Liver (tissue), 9 donors: ENCODE measurements around the gene TMCO5A. TPM values are rescaled to one million over a fixed set of nuclear protein-coding genes. Genes with fewer than 3 reads are reported as not detected.

Experiments
- DNase-seq: peaks from one replicate; pipeline ENCODE4 v3.0.0-alpha.2; 2017; ENCODE audit warnings: low spot score
- H3K27ac ChIP-seq, 2 donors: one replicate each; pipeline ENCODE4 v1.7.0; 2013; ENCODE audit warnings: inconsistent platforms in 2 of 2, low read length in 2 of 2, control low read depth in 1 of 2, low read depth in 1 of 2, mild to moderate bottlenecking in 1 of 2
- H3K27me3 ChIP-seq, 4 donors: one replicate each; pipeline versions ENCODE4 v1.6.1 to v1.7.0; 2013; ENCODE audit warnings: low read length in 3 of 4, inconsistent platforms in 1 of 4, mild to moderate bottlenecking in 1 of 4, moderate library complexity in 1 of 4; ENCODE audit not compliant: control insufficient read depth in 4 of 4, insufficient read depth in 4 of 4
- H3K36me3 ChIP-seq, 4 donors: one replicate each; pipeline versions ENCODE4 v1.6.1 to v1.7.0; 2013; ENCODE audit warnings: low read length in 3 of 4, mild to moderate bottlenecking in 3 of 4, low read depth in 1 of 4, moderate library complexity in 1 of 4; ENCODE audit not compliant: control insufficient read depth in 4 of 4, insufficient read depth in 3 of 4
- H3K4me1 ChIP-seq, 4 donors: one replicate each; pipeline versions ENCODE4 v1.6.1 to v1.7.0; 2013; ENCODE audit warnings: low read length in 3 of 4, mild to moderate bottlenecking in 3 of 4, moderate library complexity in 1 of 4; ENCODE audit not compliant: control insufficient read depth in 4 of 4, insufficient read depth in 4 of 4
- H3K4me3 ChIP-seq, 3 donors: one replicate each; pipeline versions ENCODE4 v1.6.1 to v1.7.0; 2013; ENCODE audit warnings: low read length in 3 of 3, control low read depth in 1 of 3, low read depth in 1 of 3, mild to moderate bottlenecking in 1 of 3
- H3K9ac ChIP-seq, 2 donors: one replicate each; pipeline ENCODE4 v1.7.0; 2013; ENCODE audit warnings: low read length in 2 of 2, mild to moderate bottlenecking in 2 of 2, moderate library complexity in 2 of 2, control low read depth in 1 of 2, low read depth in 1 of 2
- H3K9me3 ChIP-seq, 4 donors: one replicate each; pipeline versions ENCODE4 v1.6.1 to v1.7.0; 2013; ENCODE audit warnings: low read length in 3 of 4; ENCODE audit not compliant: control insufficient read depth in 4 of 4
- EGR1 ChIP-seq, 2 donors: IDR thresholded peaks; 2 replicates each; pipeline ENCODE4 v1.6.1; 2016 to 2018; ENCODE audit warnings: antibody characterized with exemption in 2 of 2, low read depth in 2 of 2
- FOXA1 ChIP-seq: IDR thresholded peaks from 2 replicates; pipeline ENCODE4 v1.6.1; 2016; ENCODE audit warnings: antibody characterized with exemption
- FOXA2 ChIP-seq: IDR thresholded peaks from 2 replicates; pipeline ENCODE4 v1.6.1; 2016; ENCODE audit warnings: antibody characterized with exemption
- HNF4A ChIP-seq, 2 donors: conservative IDR thresholded peaks; 2 replicates each; pipeline ENCODE4 v1.6.1; 2016; ENCODE audit warnings: antibody characterized with exemption in 2 of 2, mild to moderate bottlenecking in 2 of 2
- HNF4G ChIP-seq: IDR thresholded peaks from 2 replicates; pipeline ENCODE4 v1.6.1; 2016; ENCODE audit warnings: antibody characterized with exemption
- JUND ChIP-seq, 2 donors: IDR thresholded peaks; 2 replicates each; pipeline ENCODE4 v1.6.1; 2016; ENCODE audit warnings: antibody characterized with exemption in 2 of 2
- NR2F2 ChIP-seq: IDR thresholded peaks from 2 replicates; pipeline ENCODE4 v1.6.1; 2016; ENCODE audit warnings: antibody characterized with exemption
- REST ChIP-seq: IDR thresholded peaks from 2 replicates; pipeline ENCODE4 v1.6.1; 2016; ENCODE audit warnings: antibody characterized with exemption, mild to moderate bottlenecking
- RXRA ChIP-seq, 2 donors: IDR thresholded peaks; 2 replicates each; pipeline ENCODE4 v1.6.1; 2017 to 2018; ENCODE audit warnings: antibody characterized with exemption in 2 of 2, mild to moderate bottlenecking in 1 of 2
- WGBS: extraction: QIAGEN DNeasy Blood & Tissue Kit; methylation state at CpG from one replicate; pipeline ENCODE4 v1.1.7; 2013; 5-methylcytosine and 5-hydroxymethylcytosine counted together
- polyA plus RNA-seq, 2 donors: library from polyadenylated mRNA; stranded (reverse) in 1 of 2; unstranded in 1 of 2; fragments of 200-250 nt in 1 of 2; fragments of >200 nt in 1 of 2; fragmentation: Nextera tagmentation in 1 of 2; extraction: Ambion mirVana in 1 of 2; gene quantifications; one replicate each; pipeline versions ENCODE4 v1.2.1 to v1.2.3, GENCODE V29; 2013 to 2015
- total RNA-seq, 2 donors: library from RNA; depleted of rRNA; stranded (reverse); fragments of >200 nt; gene quantifications; one replicate each; pipeline ENCODE4 v1.2.3, GENCODE V29; 2014
- TF ChIP-seq, protein P1 (sequence below): IDR thresholded peaks from 2 replicates; pipeline ENCODE4 v1.6.1; 2016; ENCODE audit warnings: antibody characterized with exemption
- TF ChIP-seq, protein P2 (sequence below): IDR thresholded peaks from 2 replicates; pipeline ENCODE4 v1.6.1; 2016; ENCODE audit warnings: antibody characterized with exemption
- TF ChIP-seq, protein P3 (sequence below): IDR thresholded peaks from 2 replicates; pipeline ENCODE4 v1.6.1; 2016; ENCODE audit warnings: antibody characterized with exemption
- TF ChIP-seq, protein P4 (sequence below): fragments of 150-350 bp; IDR thresholded peaks from 2 replicates; pipeline ENCODE4 v1.5.1; 2017; ENCODE audit warnings: improper control_type of control experiment, low read depth, low read length; ENCODE audit not compliant: missing input control
- donor health status: healthy.
- donor health status: healthy.
- donor health status: healthy.
- donor health status: healthy.
- donor health status: healthy.

TMCO5A gene
- total and polyA plus RNA-seq, 4 donors = not detected

GRCh38 chr15:37898362-37898761 is 36.1 kb upstream of the TMCO5A start:
- no peak overlapping the region for H3K27ac ChIP-seq
- TF ChIP-seq RXRA (IDR thresholded peaks at IDR 0.05) = peak in 1 of 2 donors; percentile 5
- TF ChIP-seq, protein P1, sequence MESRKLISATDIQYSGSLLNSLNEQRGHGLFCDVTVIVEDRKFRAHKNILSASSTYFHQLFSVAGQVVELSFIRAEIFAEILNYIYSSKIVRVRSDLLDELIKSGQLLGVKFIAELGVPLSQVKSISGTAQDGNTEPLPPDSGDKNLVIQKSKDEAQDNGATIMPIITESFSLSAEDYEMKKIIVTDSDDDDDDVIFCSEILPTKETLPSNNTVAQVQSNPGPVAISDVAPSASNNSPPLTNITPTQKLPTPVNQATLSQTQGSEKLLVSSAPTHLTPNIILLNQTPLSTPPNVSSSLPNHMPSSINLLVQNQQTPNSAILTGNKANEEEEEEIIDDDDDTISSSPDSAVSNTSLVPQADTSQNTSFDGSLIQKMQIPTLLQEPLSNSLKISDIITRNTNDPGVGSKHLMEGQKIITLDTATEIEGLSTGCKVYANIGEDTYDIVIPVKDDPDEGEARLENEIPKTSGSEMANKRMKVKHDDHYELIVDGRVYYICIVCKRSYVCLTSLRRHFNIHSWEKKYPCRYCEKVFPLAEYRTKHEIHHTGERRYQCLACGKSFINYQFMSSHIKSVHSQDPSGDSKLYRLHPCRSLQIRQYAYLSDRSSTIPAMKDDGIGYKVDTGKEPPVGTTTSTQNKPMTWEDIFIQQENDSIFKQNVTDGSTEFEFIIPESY = no peak
- no peak overlapping the region for H3K4me3 ChIP-seq
- no peaks in the 10 kb centered on the region for H3K9me3 ChIP-seq
- 66% methylated on average over 2 of the region's 2 CpGs for WGBS
- no peak overlapping the region for H3K9ac ChIP-seq
- no peaks in the 10 kb centered on the region for H3K27me3 ChIP-seq
- H3K4me1 ChIP-seq = peaks cover 1 to 4% (median 2%) of the 10 kb centered on the region in 4 donors
- DNase-seq = no peak
- no peaks in the 10 kb centered on the region for H3K36me3 ChIP-seq

GRCh38 chr15:37900326-37901221 is 33.9 kb upstream of the TMCO5A start:
- Histone ChIP-seq H3K9me3 (no peaks in the 10 kb centered on the region), H3K4me1 (peaks cover 0 to 2% (median 1%) of the 10 kb centered on the region in 4 donors), H3K36me3 (no peaks in the 10 kb centered on the region), H3K9ac (no peak overlapping the region), H3K27ac (no peak overlapping the region), H3K4me3 (no peak overlapping the region), H3K27me3 (no peaks in the 10 kb centered on the region)
- TF ChIP-seq, protein P1 = no peak
- TF ChIP-seq, protein P2, sequence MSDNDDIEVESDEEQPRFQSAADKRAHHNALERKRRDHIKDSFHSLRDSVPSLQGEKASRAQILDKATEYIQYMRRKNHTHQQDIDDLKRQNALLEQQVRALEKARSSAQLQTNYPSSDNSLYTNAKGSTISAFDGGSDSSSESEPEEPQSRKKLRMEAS = no peak
- TF ChIP-seq, protein P3, sequence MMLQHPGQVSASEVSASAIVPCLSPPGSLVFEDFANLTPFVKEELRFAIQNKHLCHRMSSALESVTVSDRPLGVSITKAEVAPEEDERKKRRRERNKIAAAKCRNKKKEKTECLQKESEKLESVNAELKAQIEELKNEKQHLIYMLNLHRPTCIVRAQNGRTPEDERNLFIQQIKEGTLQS = no peak
- TF ChIP-seq HNF4G (no peak), JUND (IDR thresholded peaks at IDR 0.05) (peak in 1 of 2 donors; percentile 43)
- WGBS = 66% methylated on average over 7 of the region's 7 CpGs
- DNase-seq = no peak

DNA sequence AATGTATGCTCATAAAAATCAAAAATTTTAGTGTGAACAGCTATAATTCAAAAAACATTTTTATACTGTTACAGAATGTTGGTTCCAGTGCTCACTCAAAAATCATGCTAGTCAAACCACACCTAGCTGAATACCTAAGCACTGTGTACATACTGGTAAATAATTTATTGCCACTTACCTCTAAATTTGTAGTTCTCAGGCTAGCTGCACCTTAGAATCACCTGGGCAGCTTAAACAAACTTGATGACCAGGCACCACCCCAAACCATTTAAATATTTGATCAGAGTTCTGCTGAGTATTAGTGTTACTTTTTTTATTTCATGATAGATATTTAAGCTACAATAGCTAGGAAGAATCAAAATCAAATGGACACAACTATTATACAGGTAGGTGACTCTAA is 32.3 kb upstream of the TMCO5A start:
- Histone ChIP-seq H3K9me3 (no peaks in the 10 kb centered on the region), H3K4me1 (peaks cover 0 to 4% (median 1%) of the 10 kb centered on the region in 4 donors), H3K27ac (no peak overlapping the region), H3K27me3 (no peaks in the 10 kb centered on the region), H3K4me3 (no peak overlapping the region), H3K36me3 (no peaks in the 10 kb centered on the region), H3K9ac (no peak overlapping the region)
- no peak for DNase-seq
- peak in 1 of 2 donors; percentile 9 for TF ChIP-seq HNF4A (conservative IDR thresholded peaks at IDR 0.05)
- TF ChIP-seq EGR1 (IDR thresholded peaks at IDR 0.05; ENCODE audit: low read depth in 2 of 2) = no peak
- TF ChIP-seq NR2F2 = no peak
- TF ChIP-seq, protein P3 = no peak
- TF ChIP-seq REST = no peak
- TF ChIP-seq, protein P4, sequence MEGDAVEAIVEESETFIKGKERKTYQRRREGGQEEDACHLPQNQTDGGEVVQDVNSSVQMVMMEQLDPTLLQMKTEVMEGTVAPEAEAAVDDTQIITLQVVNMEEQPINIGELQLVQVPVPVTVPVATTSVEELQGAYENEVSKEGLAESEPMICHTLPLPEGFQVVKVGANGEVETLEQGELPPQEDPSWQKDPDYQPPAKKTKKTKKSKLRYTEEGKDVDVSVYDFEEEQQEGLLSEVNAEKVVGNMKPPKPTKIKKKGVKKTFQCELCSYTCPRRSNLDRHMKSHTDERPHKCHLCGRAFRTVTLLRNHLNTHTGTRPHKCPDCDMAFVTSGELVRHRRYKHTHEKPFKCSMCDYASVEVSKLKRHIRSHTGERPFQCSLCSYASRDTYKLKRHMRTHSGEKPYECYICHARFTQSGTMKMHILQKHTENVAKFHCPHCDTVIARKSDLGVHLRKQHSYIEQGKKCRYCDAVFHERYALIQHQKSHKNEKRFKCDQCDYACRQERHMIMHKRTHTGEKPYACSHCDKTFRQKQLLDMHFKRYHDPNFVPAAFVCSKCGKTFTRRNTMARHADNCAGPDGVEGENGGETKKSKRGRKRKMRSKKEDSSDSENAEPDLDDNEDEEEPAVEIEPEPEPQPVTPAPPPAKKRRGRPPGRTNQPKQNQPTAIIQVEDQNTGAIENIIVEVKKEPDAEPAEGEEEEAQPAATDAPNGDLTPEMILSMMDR = no peak
- peak; percentile 43 for TF ChIP-seq FOXA2
- no peak for TF ChIP-seq RXRA (IDR thresholded peaks at IDR 0.05)
- peak; percentile 16 for TF ChIP-seq FOXA1
